Measurements from ENCODE around the gene LRRC2.

The LRRC2 gene

DNA sequence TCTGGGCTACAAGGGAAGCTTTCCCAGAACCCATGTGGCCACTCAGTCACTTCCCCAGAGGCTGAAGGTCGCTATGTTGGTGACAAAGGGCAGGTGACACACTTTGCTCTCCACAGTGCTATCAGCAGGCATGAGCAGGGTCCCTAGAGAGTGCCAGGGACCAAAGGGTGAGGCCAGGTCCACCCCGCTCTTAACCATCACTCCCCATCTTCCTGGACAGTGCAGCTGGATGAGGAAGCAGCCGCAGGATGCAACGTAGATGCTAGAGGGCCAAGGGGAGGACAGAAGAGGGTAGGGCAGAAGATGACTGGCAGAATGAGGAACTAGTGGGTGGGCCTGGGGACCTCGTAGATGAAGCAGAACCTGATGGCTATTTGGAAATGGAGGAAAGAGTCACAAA lies 87.8 kb downstream of the LRRC2 start:
- no peaks in the 10 kb centered on the region for H3K4me1 ChIP-seq (ENCODE audit: control insufficient read depth, insufficient read depth, low read length, unreplicated experiment)
- no peak overlapping the region for H2AFZ ChIP-seq (ENCODE audit: low read length, unreplicated experiment)
- no peaks in the 10 kb centered on the region for H3K36me3 ChIP-seq (ENCODE audit: insufficient read depth, low read length)
- no peak overlapping the region for H3K27ac ChIP-seq (ENCODE audit: low read depth, low read length)
- H3K27me3 ChIP-seq (ENCODE audit: insufficient read depth, low read length) = peaks cover 54% of the 10 kb centered on the region
- no peak overlapping the region for H3K4me3 ChIP-seq (ENCODE audit: low read depth, low read length)
- H3K79me2 ChIP-seq (ENCODE audit: control insufficient read depth, insufficient read depth, low read length, unreplicated experiment) = no peaks in the 10 kb centered on the region

DNA sequence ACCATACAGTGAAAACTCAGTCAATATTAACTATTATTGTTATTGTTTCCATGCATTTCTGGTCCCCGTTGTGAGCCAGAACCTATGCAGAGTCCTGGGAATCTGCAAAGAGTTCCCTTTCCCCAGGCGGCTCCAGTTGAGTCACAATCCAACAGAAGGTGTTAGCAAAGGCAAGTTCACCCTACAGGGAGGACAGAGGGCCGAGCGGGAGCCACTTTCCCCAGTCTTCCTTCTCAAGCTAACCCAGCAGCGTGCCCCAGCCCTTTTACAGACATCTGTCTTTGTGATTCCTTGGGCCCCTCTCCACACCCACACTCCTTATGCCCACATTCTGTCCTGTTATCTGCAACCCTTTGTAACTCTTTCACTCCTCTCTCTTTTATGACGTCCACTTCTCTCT lies 88.3 kb downstream of the LRRC2 start:
- Histone ChIP-seq H3K36me3 (ENCODE audit: insufficient read depth, low read length) (no peaks in the 10 kb centered on the region), H3K27me3 (ENCODE audit: insufficient read depth, low read length) (peaks cover 60% of the 10 kb centered on the region), H3K27ac (ENCODE audit: low read depth, low read length) (no peak overlapping the region), H3K79me2 (ENCODE audit: control insufficient read depth, insufficient read depth, low read length, unreplicated experiment) (no peaks in the 10 kb centered on the region), H3K4me1 (ENCODE audit: control insufficient read depth, insufficient read depth, low read length, unreplicated experiment) (no peaks in the 10 kb centered on the region), H3K4me3 (ENCODE audit: low read depth, low read length) (no peak overlapping the region), H2AFZ (ENCODE audit: low read length, unreplicated experiment) (no peak overlapping the region)

DNA sequence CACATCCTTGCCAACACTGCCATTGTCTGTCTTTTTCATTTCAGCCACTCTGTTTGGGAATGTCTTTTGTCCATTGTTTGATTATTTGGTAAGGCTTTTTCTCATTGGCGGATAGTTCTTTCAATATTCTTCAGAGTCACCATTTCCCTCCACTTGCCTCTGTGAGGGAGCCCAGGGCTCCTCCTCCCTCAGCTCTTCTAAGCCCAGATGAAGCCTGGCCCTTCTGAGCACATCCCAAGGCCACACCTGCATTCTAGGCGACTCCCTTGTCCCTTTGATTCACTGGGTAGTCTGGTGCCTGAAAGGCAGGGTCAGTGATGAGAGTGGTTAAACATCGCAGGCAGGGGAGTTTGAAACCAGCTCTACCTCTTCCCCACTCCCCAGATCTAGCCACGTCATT lies 89.0 kb downstream of the LRRC2 start:
- Histone ChIP-seq H3K4me3 (ENCODE audit: low read depth, low read length) (no peak overlapping the region), H3K36me3 (ENCODE audit: insufficient read depth, low read length) (no peaks in the 10 kb centered on the region), H3K4me1 (ENCODE audit: control insufficient read depth, insufficient read depth, low read length, unreplicated experiment) (no peaks in the 10 kb centered on the region), H3K27ac (ENCODE audit: low read depth, low read length) (no peak overlapping the region), H2AFZ (ENCODE audit: low read length, unreplicated experiment) (no peak overlapping the region), H3K27me3 (ENCODE audit: insufficient read depth, low read length) (peaks cover 66% of the 10 kb centered on the region), H3K79me2 (ENCODE audit: control insufficient read depth, insufficient read depth, low read length, unreplicated experiment) (no peaks in the 10 kb centered on the region)

DNA sequence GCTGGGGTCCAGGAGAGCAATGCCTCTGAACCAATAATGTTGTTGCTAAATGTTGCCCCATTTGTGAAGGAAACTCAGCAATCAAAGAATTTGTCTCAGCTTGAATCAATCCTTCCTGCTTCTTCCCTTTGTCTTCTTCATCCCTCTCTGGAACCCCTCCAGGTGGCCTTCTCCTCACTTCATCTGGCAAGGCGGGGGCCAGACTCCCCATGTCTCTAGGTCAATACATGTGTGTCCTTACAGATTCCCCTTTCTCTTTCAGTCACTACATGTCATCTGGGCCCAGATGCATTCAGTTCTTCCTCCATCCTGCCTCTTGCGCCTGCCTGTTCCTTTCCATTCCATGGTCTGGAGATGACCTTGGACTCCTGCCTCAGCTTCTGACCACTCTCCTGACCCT lies 93.4 kb downstream of the LRRC2 start:
- H3K79me2 ChIP-seq (ENCODE audit: control insufficient read depth, insufficient read depth, low read length, unreplicated experiment) = no peaks in the 10 kb centered on the region
- H3K4me1 ChIP-seq (ENCODE audit: control insufficient read depth, insufficient read depth, low read length, unreplicated experiment) = no peaks in the 10 kb centered on the region
- no peak overlapping the region for H2AFZ ChIP-seq (ENCODE audit: low read length, unreplicated experiment)
- no peak overlapping the region for H3K27ac ChIP-seq (ENCODE audit: low read depth, low read length)
- peaks cover 71% of the 10 kb centered on the region for H3K27me3 ChIP-seq (ENCODE audit: insufficient read depth, low read length)
- no peaks in the 10 kb centered on the region for H3K36me3 ChIP-seq (ENCODE audit: insufficient read depth, low read length)
- no peak overlapping the region for H3K4me3 ChIP-seq (ENCODE audit: low read depth, low read length)

DNA sequence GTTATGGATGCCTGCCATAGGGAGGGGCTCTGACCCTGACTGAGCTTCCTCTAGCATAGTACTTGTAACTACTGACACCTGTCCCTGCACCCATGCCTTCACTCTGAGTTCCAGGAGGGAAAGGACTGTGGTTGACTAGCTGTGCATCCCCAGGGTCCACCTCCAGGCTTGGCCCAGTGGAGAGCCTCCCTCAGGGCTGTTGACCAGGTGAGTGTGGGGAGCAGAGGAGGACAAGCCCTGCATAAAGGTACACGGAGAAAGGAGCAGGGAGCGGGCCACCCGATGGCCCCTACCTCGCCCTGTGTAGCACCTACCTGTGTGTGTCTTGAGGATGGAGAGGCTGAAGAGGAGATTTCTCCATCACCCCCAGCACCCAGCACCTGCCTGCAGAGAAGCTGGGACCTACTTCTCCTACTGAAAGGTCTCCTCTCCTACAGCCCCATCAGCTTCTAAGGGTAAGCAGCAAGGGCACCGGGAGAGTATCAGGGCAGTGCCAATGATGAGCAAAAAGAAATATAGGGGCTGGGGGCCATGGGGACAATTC lies 94.7 kb downstream of the LRRC2 start:
- Histone ChIP-seq H3K4me1 (ENCODE audit: control insufficient read depth, insufficient read depth, low read length, unreplicated experiment) (peaks cover under 1% of the 10 kb centered on the region), H3K27me3 (ENCODE audit: insufficient read depth, low read length) (peaks cover 58% of the 10 kb centered on the region), H3K79me2 (ENCODE audit: control insufficient read depth, insufficient read depth, low read length, unreplicated experiment) (no peaks in the 10 kb centered on the region), H3K36me3 (ENCODE audit: insufficient read depth, low read length) (no peaks in the 10 kb centered on the region), H2AFZ (ENCODE audit: low read length, unreplicated experiment) (no peak overlapping the region), H3K4me3 (ENCODE audit: low read depth, low read length) (no peak overlapping the region), H3K27ac (ENCODE audit: low read depth, low read length) (no peak overlapping the region)

DNA sequence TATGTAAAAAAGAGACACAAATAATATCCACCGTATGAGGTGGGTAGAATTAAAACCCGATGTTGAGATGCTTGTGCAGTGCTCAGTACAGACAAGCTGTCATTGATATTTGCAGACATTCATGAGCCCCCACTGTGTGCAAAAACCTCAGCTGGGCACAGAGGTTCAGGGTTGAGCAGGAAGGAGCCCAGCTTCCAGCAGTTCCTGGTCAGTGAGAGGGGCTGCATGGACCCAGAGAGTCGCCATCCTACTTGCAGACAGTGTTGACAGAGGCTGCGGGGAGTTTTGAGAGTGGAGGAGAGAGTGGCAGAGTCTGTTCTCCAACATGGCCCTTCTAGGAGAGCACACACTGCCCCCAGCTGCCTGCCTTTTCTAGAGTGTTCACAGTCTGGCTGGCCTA lies 95.3 kb downstream of the LRRC2 start:
- Histone ChIP-seq H3K36me3 (ENCODE audit: insufficient read depth, low read length) (no peaks in the 10 kb centered on the region), H3K27me3 (ENCODE audit: insufficient read depth, low read length) (peaks cover 52% of the 10 kb centered on the region), H3K79me2 (ENCODE audit: control insufficient read depth, insufficient read depth, low read length, unreplicated experiment) (no peaks in the 10 kb centered on the region), H3K4me3 (ENCODE audit: low read depth, low read length) (no peak overlapping the region), H2AFZ (ENCODE audit: low read length, unreplicated experiment) (no peak overlapping the region), H3K4me1 (ENCODE audit: control insufficient read depth, insufficient read depth, low read length, unreplicated experiment) (peaks cover 6% of the 10 kb centered on the region), H3K27ac (ENCODE audit: low read depth, low read length) (no peak overlapping the region)

DNA sequence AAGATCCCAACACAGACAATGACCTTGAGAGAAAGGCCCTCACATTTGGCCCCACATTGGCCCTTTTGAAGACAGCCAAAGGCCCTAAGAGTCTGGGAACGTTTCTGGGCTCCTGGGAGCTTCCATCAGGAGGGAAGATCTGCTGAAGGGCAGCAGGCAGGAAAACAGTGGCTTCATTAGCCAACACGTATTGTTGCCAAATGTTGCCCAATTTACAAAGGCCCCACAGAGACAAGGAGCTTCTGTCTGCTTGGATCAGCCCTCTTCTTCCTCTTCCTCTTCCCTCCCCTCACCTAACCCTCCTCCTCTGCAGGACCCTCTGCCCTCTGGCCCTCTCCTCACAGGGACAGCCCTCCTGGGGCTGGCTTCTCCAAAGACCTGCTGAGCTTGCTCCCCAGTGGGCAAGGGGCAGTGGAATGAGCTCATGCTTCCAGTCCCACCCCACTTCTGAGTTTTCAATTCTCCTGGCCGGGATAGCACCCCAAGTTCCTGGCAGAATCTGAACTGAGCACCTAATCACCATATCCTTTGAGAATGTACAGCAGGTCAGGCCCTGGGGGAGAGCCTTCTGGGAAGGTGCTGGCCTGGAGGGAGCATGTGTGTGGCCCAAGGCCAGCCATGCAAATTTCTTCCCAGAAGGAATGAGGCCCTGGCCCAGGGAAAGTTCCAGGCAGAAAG lies 96.3 kb downstream of the LRRC2 start:
- H3K27me3 ChIP-seq (ENCODE audit: insufficient read depth, low read length) = peaks cover 57% of the 10 kb centered on the region
- H3K27ac ChIP-seq (ENCODE audit: low read depth, low read length) = no peak overlapping the region
- no peak overlapping the region for H3K4me3 ChIP-seq (ENCODE audit: low read depth, low read length)
- H3K79me2 ChIP-seq (ENCODE audit: control insufficient read depth, insufficient read depth, low read length, unreplicated experiment) = no peaks in the 10 kb centered on the region
- peaks cover 6% of the 10 kb centered on the region for H3K4me1 ChIP-seq (ENCODE audit: control insufficient read depth, insufficient read depth, low read length, unreplicated experiment)
- no peaks in the 10 kb centered on the region for H3K36me3 ChIP-seq (ENCODE audit: insufficient read depth, low read length)
- H2AFZ ChIP-seq (ENCODE audit: low read length, unreplicated experiment) = no peak overlapping the region

DNA sequence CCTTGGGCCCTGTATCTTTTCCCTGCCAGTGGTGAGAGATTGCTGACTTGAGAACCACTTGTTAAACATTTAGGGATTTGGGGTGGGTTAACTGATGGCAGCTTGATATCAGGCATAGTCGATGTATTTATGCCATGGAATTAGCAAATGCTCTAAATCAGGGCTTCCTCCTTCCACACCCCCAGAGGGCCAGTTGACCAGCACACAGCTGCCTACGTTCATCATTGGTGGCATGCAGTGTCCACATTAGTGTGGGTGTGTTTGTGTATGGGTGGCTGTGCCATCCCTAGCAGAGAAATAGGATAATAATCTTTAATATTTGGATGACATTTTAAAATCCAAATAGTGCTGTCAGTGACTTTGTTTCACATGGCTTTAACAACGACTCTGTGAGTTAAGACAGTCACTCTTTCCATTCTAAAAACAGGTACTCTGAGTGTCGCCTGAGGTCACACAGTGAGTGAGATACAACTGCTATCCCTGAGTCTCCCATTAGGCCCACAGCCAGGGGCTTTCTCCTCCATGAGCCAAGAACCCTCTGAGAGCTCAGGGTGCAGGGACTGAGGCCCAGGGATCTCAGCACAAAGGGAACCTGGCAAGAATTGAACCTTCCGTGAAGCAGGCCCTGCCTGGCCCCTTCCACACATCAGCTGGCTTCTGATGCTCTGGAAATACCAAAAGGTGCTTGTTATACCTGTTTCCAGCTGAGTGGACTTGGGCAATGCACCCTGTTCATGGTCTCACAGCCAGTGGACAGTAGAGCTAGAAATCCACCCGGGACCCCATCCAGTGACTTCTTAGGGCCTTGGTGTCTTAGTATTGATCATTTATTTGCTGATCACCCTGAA lies 97.1 kb downstream of the LRRC2 start:
- Histone ChIP-seq H3K4me3 (ENCODE audit: low read depth, low read length) (no peak overlapping the region), H2AFZ (ENCODE audit: low read length, unreplicated experiment) (no peak overlapping the region), H3K4me1 (ENCODE audit: control insufficient read depth, insufficient read depth, low read length, unreplicated experiment) (peaks cover 6% of the 10 kb centered on the region), H3K79me2 (ENCODE audit: control insufficient read depth, insufficient read depth, low read length, unreplicated experiment) (no peaks in the 10 kb centered on the region), H3K36me3 (ENCODE audit: insufficient read depth, low read length) (no peaks in the 10 kb centered on the region), H3K27me3 (ENCODE audit: insufficient read depth, low read length) (peaks cover 57% of the 10 kb centered on the region), H3K27ac (ENCODE audit: low read depth, low read length) (no peak overlapping the region)

DNA sequence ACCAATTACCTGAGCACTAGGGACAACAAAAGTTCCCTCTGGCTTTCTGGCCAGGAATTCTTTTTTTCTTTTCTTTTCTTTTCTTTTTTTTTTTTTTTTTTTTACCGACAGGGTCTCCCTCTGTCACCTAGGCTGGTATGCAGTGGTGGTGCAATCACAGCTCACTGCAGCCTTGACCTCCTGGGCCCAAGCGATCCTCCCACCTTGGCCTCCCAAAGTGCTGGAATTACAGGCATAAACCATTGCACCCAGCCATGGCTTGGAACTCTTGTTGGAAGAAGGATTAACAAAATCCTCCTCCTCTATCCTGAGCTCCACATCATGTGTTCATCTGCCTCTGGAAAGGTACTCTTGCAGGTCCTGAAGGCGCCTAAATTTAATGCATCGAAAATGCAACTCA lies 98.5 kb downstream of the LRRC2 start:
- Histone ChIP-seq H3K4me1 (ENCODE audit: control insufficient read depth, insufficient read depth, low read length, unreplicated experiment) (peaks cover 15% of the 10 kb centered on the region), H3K79me2 (ENCODE audit: control insufficient read depth, insufficient read depth, low read length, unreplicated experiment) (no peaks in the 10 kb centered on the region), H3K36me3 (ENCODE audit: insufficient read depth, low read length) (no peaks in the 10 kb centered on the region), H3K4me3 (ENCODE audit: low read depth, low read length) (no peak overlapping the region), H2AFZ (ENCODE audit: low read length, unreplicated experiment) (no peak overlapping the region), H3K27me3 (ENCODE audit: insufficient read depth, low read length) (peaks cover 49% of the 10 kb centered on the region), H3K27ac (ENCODE audit: low read depth, low read length) (no peak overlapping the region)

DNA sequence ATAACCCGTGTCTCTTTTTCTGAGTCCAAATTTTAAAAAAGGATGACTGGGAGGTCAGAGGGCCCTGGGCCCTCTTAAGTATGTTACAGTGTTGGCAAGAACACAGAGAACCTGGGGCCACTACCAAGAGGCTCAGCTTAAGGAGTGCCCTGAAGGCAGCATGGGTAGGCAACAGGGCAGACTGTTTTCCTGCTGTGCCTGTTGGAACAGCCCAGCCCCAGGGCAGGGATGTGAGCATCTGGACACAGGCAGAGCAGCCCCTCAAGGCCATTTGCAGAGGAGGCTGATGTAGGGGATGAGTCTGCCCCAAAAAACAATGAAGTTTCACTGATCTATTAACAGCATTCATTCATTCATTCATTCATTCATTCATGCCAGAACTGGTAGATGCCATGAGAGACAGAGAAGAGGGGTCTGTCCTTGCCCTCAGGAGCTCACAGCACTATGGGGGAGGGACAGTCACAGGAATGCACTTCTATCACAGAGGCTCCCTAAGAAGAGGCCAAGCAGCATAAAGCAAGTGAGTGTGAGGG lies 99.2 kb downstream of the LRRC2 start:
- Histone ChIP-seq H3K27ac (ENCODE audit: low read depth, low read length) (no peak overlapping the region), H2AFZ (ENCODE audit: low read length, unreplicated experiment) (no peak overlapping the region), H3K4me1 (ENCODE audit: control insufficient read depth, insufficient read depth, low read length, unreplicated experiment) (peaks cover 18% of the 10 kb centered on the region), H3K4me3 (ENCODE audit: low read depth, low read length) (no peak overlapping the region), H3K79me2 (ENCODE audit: control insufficient read depth, insufficient read depth, low read length, unreplicated experiment) (no peaks in the 10 kb centered on the region), H3K36me3 (ENCODE audit: insufficient read depth, low read length) (no peaks in the 10 kb centered on the region), H3K27me3 (ENCODE audit: insufficient read depth, low read length) (peaks cover 45% of the 10 kb centered on the region)
